GM12878 (cell line): ENCODE data around the gene TRIM8. TPM values are rescaled to one million over a fixed set of nuclear protein-coding genes. Genes with fewer than 3 reads are reported as not detected.

ENCODE experiments used
- ATAC-seq: fragments of 200-7000 bp; cut with Tn5 transposase; 3 replicates; pipeline ENCODE4 v1.9.1; 2020; ENCODE audit warnings: mild to moderate bottlenecking, moderate library complexity
- BruUV-seq: library from RNA; stranded (reverse); fragments of 400-500 nt; replicated peaks from 2 replicates; lab custom pipeline; 2021; lab: Mats Ljungman, UMichigan
- CTCF ChIA-PET: fragments of 300-600 bp; sonication (Branson Sonifier 250); formaldehyde crosslinking; extraction: SDS; loops from one replicate; lab custom pipeline; 2021; ENCODE audit warnings: inconsistent platforms; lab: Yijun Ruan, JAX
- POLR2A ChIA-PET: fragments of 350-600 bp; formaldehyde crosslinking; extraction: SDS; loops from one replicate; lab custom pipeline; 2021; ENCODE audit warnings: inconsistent platforms; lab: Charles Lee
- RAD21 ChIA-PET: fragments of 300-600 bp; sonication (Branson Sonifier 250); formaldehyde crosslinking; loops from one replicate; lab custom pipeline; 2023; ENCODE audit warnings: antibody characterized with exemption; ENCODE audit not compliant: unreplicated experiment; lab: Charles Lee
- SMC1A ChIA-PET: fragments of 300-600 bp; sonication (Branson Sonifier 250); formaldehyde crosslinking; loops from one replicate; lab custom pipeline; 2023; ENCODE audit not compliant: unreplicated experiment, uncharacterized antibody; lab: Charles Lee
- DNase-seq: peaks from one replicate; pipeline ENCODE4 v3.0.0-alpha.2; 2011; ENCODE audit warnings: low read depth, low spot score
- FAIRE-seq: peaks from 3 replicates; lab custom pipeline; 2011; peaks lifted over from hg19 to GRCh38; lab: Jason Lieb, UNC
- H2AFZ ChIP-seq: 2 replicates; pipeline ENCODE4 v1.6.0; 2011; ENCODE audit warnings: low read depth, low read length, control low read depth; ENCODE audit not compliant: control insufficient read depth
- H3K27ac ChIP-seq: 2 replicates; pipeline ENCODE4 v1.5.1; 2011; ENCODE audit warnings: control low read depth; ENCODE audit not compliant: control insufficient read depth, insufficient read depth
- H3K27me3 ChIP-seq, 2 experiments: replicated peaks in 1 of 2; 2 replicates each; pipeline versions ENCODE4 v1.6.0 to v1.6.1; 2011; ENCODE audit warnings: low read length in 1 of 2; ENCODE audit not compliant: control insufficient read depth in 2 of 2, insufficient read depth in 2 of 2
- H3K36me3 ChIP-seq, 2 experiments: 2 replicates each; pipeline ENCODE4 v1.5.1; 2011; ENCODE audit warnings: low read length in 1 of 2; ENCODE audit not compliant: control insufficient read depth in 2 of 2, insufficient read depth in 2 of 2
- H3K4me1 ChIP-seq: 2 replicates; pipeline ENCODE4 v1.6.1; 2011; ENCODE audit warnings: mild to moderate bottlenecking, low read length, moderate library complexity, mixed read lengths; ENCODE audit not compliant: control insufficient read depth, insufficient read depth
- H3K4me2 ChIP-seq: 2 replicates; pipeline ENCODE4 v1.6.0; 2011; ENCODE audit warnings: control low read depth; ENCODE audit not compliant: control insufficient read depth, insufficient read depth
- H3K4me3 ChIP-seq: fragments of 200-600 bp; sonication (generic); 2 replicates; pipeline ENCODE4 v1.5.1; 2016
- H3K79me2 ChIP-seq: 2 replicates; pipeline ENCODE4 v1.6.0; 2011; ENCODE audit warnings: low read length; ENCODE audit not compliant: control insufficient read depth, insufficient read depth
- H3K9ac ChIP-seq: 2 replicates; pipeline ENCODE4 v1.8.0; 2011; ENCODE audit warnings: low read length, control low read depth, mixed read lengths; ENCODE audit not compliant: control insufficient read depth, insufficient read depth
- H3K9me3 ChIP-seq: replicated peaks from 3 replicates; pipeline ENCODE4 v1.5.1; 2011; ENCODE audit warnings: mild to moderate bottlenecking, low read length; ENCODE audit not compliant: control insufficient read depth, insufficient read depth
- H4K20me1 ChIP-seq: 2 replicates; pipeline ENCODE4 v1.6.0; 2011; ENCODE audit not compliant: control insufficient read depth, insufficient read depth
- DPF2 ChIP-seq: fragments of 450-650 bp; IDR thresholded peaks from 2 replicates; pipeline ENCODE4 v1.6.1; 2017; ENCODE audit warnings: mild to moderate bottlenecking
- EED ChIP-seq: sonication (generic); IDR thresholded peaks from 2 replicates; pipeline ENCODE4 v1.6.1; 2016; ENCODE audit warnings: antibody characterized with exemption, low read depth
- EZH2 ChIP-seq: IDR thresholded peaks from 2 replicates; pipeline ENCODE4 v1.6.1; 2012; ENCODE audit warnings: low read depth, mild to moderate bottlenecking, control low read depth, inconsistent platforms, low read length, borderline replicate concordance; ENCODE audit not compliant: control insufficient read depth
- KDM1A ChIP-seq: fragments of 200-600 bp; sonication (generic); IDR thresholded peaks from 2 replicates; pipeline ENCODE4 v1.6.1; 2016; ENCODE audit warnings: borderline replicate concordance
- MEF2B ChIP-seq: fragments of 450-650 bp; IDR thresholded peaks from 2 replicates; pipeline ENCODE4 v1.6.1; 2018; ENCODE audit warnings: mild to moderate bottlenecking, moderate library complexity; ENCODE audit not compliant: partially characterized antibody, poor library complexity, severe bottlenecking
- NFIC ChIP-seq: IDR thresholded peaks from 2 replicates; pipeline ENCODE4 v1.6.1; 2012; ENCODE audit warnings: low read depth, mild to moderate bottlenecking, inconsistent platforms, low read length, moderate library complexity
- NFYA ChIP-seq: IDR thresholded peaks from 2 replicates; pipeline ENCODE4 v1.6.1; 2011; ENCODE audit warnings: low read depth, mild to moderate bottlenecking, low read length, improper control_type of control experiment, borderline replicate concordance
- POLR2A ChIP-seq: IDR thresholded peaks from 2 replicates; pipeline ENCODE4 v1.6.1; 2011; ENCODE audit warnings: low read depth, mild to moderate bottlenecking, low read length
- POLR2AphosphoS5 ChIP-seq: IDR thresholded peaks from 2 replicates; pipeline ENCODE4 v1.6.1; 2011; ENCODE audit warnings: mild to moderate bottlenecking, low read length, inconsistent platforms
- RELB ChIP-seq: fragments of 450-650 bp; IDR thresholded peaks from 2 replicates; pipeline ENCODE4 v1.6.1; 2017; ENCODE audit warnings: low read depth, mild to moderate bottlenecking, moderate library complexity
- SREBF1 ChIP-seq: IDR thresholded peaks from 2 replicates; pipeline ENCODE4 v1.6.1; 2012; ENCODE audit warnings: mild to moderate bottlenecking, low read length
- YBX1 ChIP-seq: fragments of 450-650 bp; IDR thresholded peaks from 2 replicates; pipeline ENCODE4 v1.6.1; 2016; ENCODE audit warnings: antibody characterized with exemption
- ZNF24 ChIP-seq: fragments of 450-650 bp; IDR thresholded peaks from 2 replicates; pipeline ENCODE4 v1.6.1; 2017; ENCODE audit warnings: antibody characterized with exemption, mild to moderate bottlenecking
- WGBS: methylation state at CpG from one replicate; pipeline ENCODE4 v1.1.6; 2016; ENCODE audit warnings: low lambda C conversion rate; ENCODE audit not compliant: insufficient replicate concordance, insufficient coverage; ENCODE audit errors: missing lambda C conversion rate; 5-methylcytosine and 5-hydroxymethylcytosine counted together
- in situ Hi-C: fragments of 300-500 bp; cut with MboI; formaldehyde crosslinking; loops from 9 replicates; pipeline ENCODE4 v1.14.3; 2018; ENCODE audit warnings: mixed read lengths
- intact Hi-C: fragments of 100-400 bp; cut with micrococcal nuclease; formaldehyde crosslinking; loops from one replicate; pipeline ENCODE4 v1.14.2; 2022; ENCODE audit not compliant: unreplicated experiment
- polyA plus RNA-seq, 11 experiments: library from polyadenylated mRNA; depleted of rRNA in 4 of 11; unstranded in 6 of 11; stranded (reverse) in 5 of 11; fragments of >200 nt; fragmentation: Nextera tagmentation in 4 of 11; fragmentation: Illumina TruSeq in 1 of 11; extraction: Ambion mirVana in 4 of 11; extraction: Trizol in 1 of 11; gene quantifications; 1 replicate in 1 of 11; 2 replicates in 10 of 11; pipeline versions ENCODE4 v1.2.1 to v1.2.3, GENCODE V29; 2011 to 2016; ENCODE audit warnings: inconsistent platforms in 2 of 11, missing spikeins in 2 of 11, low read depth in 1 of 11
- total RNA-seq, 4 experiments: library from RNA; depleted of rRNA in 3 of 4; stranded (reverse); fragments of >200 nt in 3 of 4; fragmentation: Illumina TruSeq in 1 of 4; extraction: Trizol in 1 of 4; gene quantifications; 2 replicates each; pipeline versions ENCODE4 v1.2.1 to v1.2.3, GENCODE V29; 2013 to 2021
- TF ChIP-seq, protein P1 (sequence below): fragments of 450-650 bp; formaldehyde crosslinking; IDR thresholded peaks from 2 replicates; pipeline ENCODE4 v1.4.0; 2022; ENCODE audit warnings: mild to moderate bottlenecking, moderate library complexity

The TRIM8 gene
- total and polyA plus RNA-seq, 10 of the 15 experiments (the other 5 are each of a cell fraction or from before 2014, with no cell fraction given) = 7.9 to 53.2 (median 24.6) TPM

DNA sequence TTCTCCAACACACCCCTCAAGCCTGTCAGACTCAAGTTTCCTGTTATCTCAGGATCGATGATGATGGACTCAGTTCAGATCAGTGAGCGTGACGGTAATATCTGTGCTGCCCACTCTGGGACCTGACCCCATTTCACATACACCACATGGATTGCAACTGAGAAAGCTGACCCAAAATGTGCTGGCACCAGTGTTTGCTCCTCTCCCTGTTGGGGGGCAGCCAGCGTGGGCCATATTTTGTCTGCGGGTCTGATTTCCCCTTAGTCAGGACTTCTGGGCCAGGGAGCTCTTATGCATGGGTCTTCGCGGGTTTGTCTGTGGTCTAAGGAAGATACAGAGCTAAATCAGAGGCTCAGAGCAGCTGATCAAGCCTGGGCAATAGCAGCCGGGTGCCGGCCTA, 42.6 kb upstream of the TRIM8 start:
- no peaks in the 10 kb centered on the region for H3K4me1 ChIP-seq
- no peaks in the 10 kb centered on the region for H3K27me3 ChIP-seq
- no peak overlapping the region for H3K4me2 ChIP-seq
- no peak for FAIRE-seq
- H4K20me1 ChIP-seq = no peaks in the 10 kb centered on the region
- 98% methylated on average over 9 of the region's 9 CpGs for WGBS
- ChIA-PET SMC1A (interaction anchor here (0.7 kb wide), 1 partner anchor 14 kb away, joined by 3 read pairs; no protein-coding TSS in a partner anchor), POLR2A (interaction anchor here (0.5 kb wide), 1 partner anchor 407 kb away, joined by 4 read pairs; no protein-coding TSS in a partner anchor), RAD21 (no interaction called here), CTCF (interaction anchor here (0.8 to 2.1 kb wide), 4 partner anchors 15 to 139 kb away, joined by 3 to 7 read pairs (median 4); partner anchors contain the start of gene ACTR1A)
- H3K79me2 ChIP-seq = no peaks in the 10 kb centered on the region
- no peak overlapping the region for H3K9ac ChIP-seq
- no peaks in the 10 kb centered on the region for H3K9me3 ChIP-seq
- TF ChIP-seq ZNF24 (no peak), MEF2B (no peak), SREBF1 (no peak), KDM1A (no peak), NFYA (no peak), RELB (no peak), DPF2 (no peak), NFIC (no peak), POLR2AphosphoS5 (no peak), EED (no peak), EZH2 (no peak), YBX1 (no peak), POLR2A (no peak)
- TF ChIP-seq, protein P1, sequence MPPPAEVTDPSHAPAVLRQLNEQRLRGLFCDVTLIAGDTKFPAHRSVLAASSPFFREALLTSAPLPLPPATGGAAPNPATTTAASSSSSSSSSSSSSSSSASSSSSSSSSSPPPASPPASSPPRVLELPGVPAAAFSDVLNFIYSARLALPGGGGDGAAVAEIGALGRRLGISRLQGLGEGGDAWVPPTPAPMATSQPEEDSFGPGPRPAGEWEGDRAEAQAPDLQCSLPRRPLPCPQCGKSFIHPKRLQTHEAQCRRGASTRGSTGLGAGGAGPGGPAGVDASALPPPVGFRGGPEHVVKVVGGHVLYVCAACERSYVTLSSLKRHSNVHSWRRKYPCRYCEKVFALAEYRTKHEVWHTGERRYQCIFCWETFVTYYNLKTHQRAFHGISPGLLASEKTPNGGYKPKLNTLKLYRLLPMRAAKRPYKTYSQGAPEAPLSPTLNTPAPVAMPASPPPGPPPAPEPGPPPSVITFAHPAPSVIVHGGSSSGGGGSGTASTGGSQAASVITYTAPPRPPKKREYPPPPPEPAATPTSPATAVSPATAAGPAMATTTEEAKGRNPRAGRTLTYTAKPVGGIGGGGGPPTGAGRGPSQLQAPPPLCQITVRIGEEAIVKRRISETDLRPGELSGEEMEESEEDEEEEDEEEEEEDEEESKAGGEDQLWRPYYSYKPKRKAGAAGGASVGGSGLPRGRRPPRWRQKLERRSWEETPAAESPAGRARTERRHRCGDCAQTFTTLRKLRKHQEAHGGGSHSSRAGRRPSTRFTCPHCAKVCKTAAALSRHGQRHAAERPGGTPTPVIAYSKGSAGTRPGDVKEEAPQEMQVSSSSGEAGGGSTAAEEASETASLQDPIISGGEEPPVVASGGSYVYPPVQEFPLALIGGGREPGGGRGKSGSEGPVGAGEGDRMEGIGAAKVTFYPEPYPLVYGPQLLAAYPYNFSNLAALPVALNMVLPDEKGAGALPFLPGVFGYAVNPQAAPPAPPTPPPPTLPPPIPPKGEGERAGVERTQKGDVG (CRISPR knock-in tag) = no peak
- no peak overlapping the region for H3K4me3 ChIP-seq
- no peak for DNase-seq
- ATAC-seq = no peak
- in situ Hi-C loops = no loop called here
- H2AFZ ChIP-seq = no peak overlapping the region
- intact Hi-C loops = no loop called here
- no TSS peak for BruUV-seq
- no peak overlapping the region for H3K27ac ChIP-seq
- peaks cover 2 to 5% of the 10 kb centered on the region in 2 experiments; a peak in 2 of 4 replicates for H3K36me3 ChIP-seq
